Measurements from ENCODE around the gene CTPS2.

- TF ChIP-seq CTCF (IDR thresholded peaks at IDR 0.05) (no peak), EZH2 (IDR thresholded peaks at IDR 0.05) (no peak)
Observed at GRCh38 chrX:16711219-16711811, 1.2 kb downstream of the CTPS2 start.

Measured in neural progenitor cell (in vitro differentiated cells).